Measurements from ENCODE around the gene PLSCR2.

The PLSCR2 gene

DNA sequence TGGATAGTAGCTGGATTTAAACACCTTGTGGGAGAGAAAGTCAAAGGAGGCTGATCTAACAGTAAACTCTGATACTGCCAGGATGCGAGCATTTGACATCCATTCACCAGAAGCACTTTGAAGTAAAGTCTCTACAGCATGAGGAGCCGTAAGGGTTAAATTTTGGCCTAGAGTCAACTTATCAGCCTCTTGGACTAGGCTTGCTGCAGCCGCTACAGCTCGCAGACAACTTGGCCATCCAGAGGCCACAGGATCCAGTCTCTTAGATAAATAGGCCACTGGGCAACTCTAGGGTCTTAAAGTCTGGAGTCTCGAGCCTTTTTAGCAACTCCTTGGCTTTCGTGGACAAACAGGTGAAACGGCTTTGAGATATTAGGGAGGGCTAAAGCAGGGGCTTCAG, 61.4 kb downstream of the PLSCR2 start:
- peaks cover 0 to 14% of the 10 kb centered on the region in 2 donors for H3K9me3 ChIP-seq (ENCODE audit: control insufficient read depth in 1 of 2, low read length in 2 of 2)
- no peak overlapping the region for H3K4me3 ChIP-seq (ENCODE audit: low read depth in 1 of 2, low read length in 2 of 2)
- no peak overlapping the region for H3K27ac ChIP-seq (ENCODE audit: low read length)
- H3K4me1 ChIP-seq (ENCODE audit: control insufficient read depth in 1 of 2, insufficient read depth in 2 of 2, low read length in 2 of 2), result no peaks in the 10 kb centered on the region
- no peaks in the 10 kb centered on the region for H3K36me3 ChIP-seq (ENCODE audit: control insufficient read depth in 1 of 2, insufficient read depth in 2 of 2, low read length in 2 of 2)
- H3K27me3 ChIP-seq (ENCODE audit: low read depth, low read length), result no peaks in the 10 kb centered on the region

DNA sequence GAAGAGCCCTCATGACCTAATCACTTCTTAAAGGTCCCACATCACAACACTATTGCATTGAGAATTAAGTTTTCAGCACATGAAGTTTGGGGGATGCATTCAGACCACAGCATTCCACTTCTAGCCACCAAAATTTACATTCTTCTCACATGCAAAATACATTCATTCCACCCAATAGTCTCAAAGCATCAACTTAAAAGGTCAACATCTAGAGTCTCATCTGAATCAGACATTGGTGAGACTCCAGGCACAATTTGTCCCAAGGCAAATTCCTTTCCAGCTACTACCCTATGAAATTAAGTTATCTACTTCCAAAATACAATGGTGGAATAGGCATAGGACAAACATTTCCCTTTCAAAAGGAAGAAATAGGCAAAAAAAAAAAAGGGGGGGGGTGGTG, 64.9 kb downstream of the PLSCR2 start:
- no peak overlapping the region for H3K4me3 ChIP-seq (ENCODE audit: low read depth in 1 of 2, low read length in 2 of 2)
- H3K27ac ChIP-seq (ENCODE audit: low read length), result no peak overlapping the region
- H3K4me1 ChIP-seq (ENCODE audit: control insufficient read depth in 1 of 2, insufficient read depth in 2 of 2, low read length in 2 of 2), result no peaks in the 10 kb centered on the region
- H3K36me3 ChIP-seq (ENCODE audit: control insufficient read depth in 1 of 2, insufficient read depth in 2 of 2, low read length in 2 of 2), result no peaks in the 10 kb centered on the region
- H3K27me3 ChIP-seq (ENCODE audit: low read depth, low read length), result no peaks in the 10 kb centered on the region
- H3K9me3 ChIP-seq (ENCODE audit: control insufficient read depth in 1 of 2, low read length in 2 of 2), result no peaks in the 10 kb centered on the region

DNA sequence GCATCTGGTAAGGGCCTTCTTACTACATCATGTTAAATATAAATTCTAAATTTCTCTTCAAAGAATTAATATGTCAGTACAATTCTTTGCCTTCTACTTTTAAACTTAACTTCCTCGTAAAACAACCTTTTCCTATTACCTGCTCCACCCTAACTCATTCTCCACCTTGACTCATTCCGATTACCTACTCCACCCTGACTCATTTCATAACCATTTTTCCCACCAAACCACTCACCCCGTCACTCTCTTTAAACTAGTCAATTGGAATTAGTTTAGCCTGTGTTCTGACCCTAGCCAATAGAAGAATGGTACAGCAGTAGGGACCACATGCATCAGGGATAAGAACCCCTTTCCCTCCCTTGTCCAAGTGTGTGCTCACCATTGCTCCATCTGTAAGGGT, 65.6 kb downstream of the PLSCR2 start:
- Histone ChIP-seq H3K27me3 (ENCODE audit: low read depth, low read length) (no peaks in the 10 kb centered on the region), H3K4me1 (ENCODE audit: control insufficient read depth in 1 of 2, insufficient read depth in 2 of 2, low read length in 2 of 2) (no peaks in the 10 kb centered on the region), H3K36me3 (ENCODE audit: control insufficient read depth in 1 of 2, insufficient read depth in 2 of 2, low read length in 2 of 2) (no peaks in the 10 kb centered on the region), H3K4me3 (ENCODE audit: low read depth in 1 of 2, low read length in 2 of 2) (no peak overlapping the region), H3K9me3 (ENCODE audit: control insufficient read depth in 1 of 2, low read length in 2 of 2) (no peaks in the 10 kb centered on the region), H3K27ac (ENCODE audit: low read length) (no peak overlapping the region)

DNA sequence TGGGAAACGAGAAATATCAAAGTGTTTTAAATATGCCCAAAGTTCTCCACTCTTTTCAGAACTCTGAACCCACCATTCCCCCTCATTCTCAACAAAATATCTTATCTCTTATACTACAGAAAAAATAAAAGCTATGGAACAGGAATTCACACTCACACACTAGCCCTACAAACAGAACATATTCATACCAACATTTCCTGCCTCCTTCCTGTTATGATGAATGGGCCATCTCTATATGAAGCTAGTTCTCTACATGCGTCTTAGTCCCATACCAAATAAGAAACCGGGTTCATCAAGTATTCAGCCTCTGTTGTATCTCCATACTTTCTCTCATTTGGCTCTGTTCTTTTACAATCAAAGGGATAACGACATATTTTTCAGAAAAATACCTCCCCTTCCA, 72.6 kb downstream of the PLSCR2 start:
- no peaks in the 10 kb centered on the region for H3K9me3 ChIP-seq (ENCODE audit: control insufficient read depth in 1 of 2, low read length in 2 of 2)
- H3K4me3 ChIP-seq (ENCODE audit: low read depth in 1 of 2, low read length in 2 of 2), result no peak overlapping the region
- no peaks in the 10 kb centered on the region for H3K27me3 ChIP-seq (ENCODE audit: low read depth, low read length)
- no peak overlapping the region for H3K27ac ChIP-seq (ENCODE audit: low read length)
- no peaks in the 10 kb centered on the region for H3K36me3 ChIP-seq (ENCODE audit: control insufficient read depth in 1 of 2, insufficient read depth in 2 of 2, low read length in 2 of 2)
- H3K4me1 ChIP-seq (ENCODE audit: control insufficient read depth in 1 of 2, insufficient read depth in 2 of 2, low read length in 2 of 2), result no peaks in the 10 kb centered on the region

DNA sequence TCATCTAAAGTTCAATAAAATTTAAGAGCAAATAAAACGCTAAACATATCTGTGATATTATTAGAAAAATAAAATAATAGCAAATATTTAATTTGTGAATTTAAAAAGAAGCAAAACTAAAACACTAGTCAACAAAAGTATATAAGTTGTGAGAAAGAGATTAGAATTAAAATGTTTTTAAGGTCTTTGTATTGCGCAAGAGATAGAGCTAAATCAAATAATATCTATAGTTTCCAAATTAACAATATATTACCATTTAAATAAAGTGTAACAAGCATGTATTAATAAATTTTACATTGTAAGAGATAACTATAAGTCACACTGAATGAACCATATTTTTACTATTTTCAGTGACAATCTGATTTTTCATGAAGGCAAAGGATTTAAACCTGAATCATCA, 74.2 kb downstream of the PLSCR2 start:
- Histone ChIP-seq H3K9me3 (ENCODE audit: control insufficient read depth in 1 of 2, low read length in 2 of 2) (no peaks in the 10 kb centered on the region), H3K27me3 (ENCODE audit: low read depth, low read length) (no peaks in the 10 kb centered on the region), H3K4me3 (ENCODE audit: low read depth in 1 of 2, low read length in 2 of 2) (no peak overlapping the region), H3K36me3 (ENCODE audit: control insufficient read depth in 1 of 2, insufficient read depth in 2 of 2, low read length in 2 of 2) (no peaks in the 10 kb centered on the region), H3K27ac (ENCODE audit: low read length) (no peak overlapping the region), H3K4me1 (ENCODE audit: control insufficient read depth in 1 of 2, insufficient read depth in 2 of 2, low read length in 2 of 2) (peaks cover 0 to 2% of the 10 kb centered on the region in 2 donors)

DNA sequence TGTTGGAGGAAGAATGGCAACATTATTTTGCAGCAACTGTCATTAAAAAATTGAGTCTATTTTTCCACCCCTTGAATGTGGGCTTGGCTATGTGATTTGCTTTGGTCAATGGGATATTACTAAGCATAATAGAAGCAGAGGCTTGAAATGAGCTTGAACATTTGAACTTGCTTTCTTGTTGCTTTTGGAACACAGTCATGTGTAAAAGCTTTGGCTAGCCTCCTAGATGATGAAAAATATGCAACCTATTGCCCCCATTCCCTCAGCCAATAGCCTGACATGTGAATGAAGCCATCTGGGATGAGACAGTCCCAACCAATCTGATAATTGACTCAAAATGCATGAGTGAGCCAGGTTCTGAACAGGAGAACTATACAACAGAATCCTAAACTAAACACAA, 78.4 kb downstream of the PLSCR2 start:
- H3K4me3 ChIP-seq (ENCODE audit: low read depth in 1 of 2, low read length in 2 of 2), result no peak overlapping the region
- peaks cover 0 to 4% of the 10 kb centered on the region in 2 donors for H3K4me1 ChIP-seq (ENCODE audit: control insufficient read depth in 1 of 2, insufficient read depth in 2 of 2, low read length in 2 of 2)
- no peaks in the 10 kb centered on the region for H3K36me3 ChIP-seq (ENCODE audit: control insufficient read depth in 1 of 2, insufficient read depth in 2 of 2, low read length in 2 of 2)
- H3K27me3 ChIP-seq (ENCODE audit: low read depth, low read length), result no peaks in the 10 kb centered on the region
- H3K27ac ChIP-seq (ENCODE audit: low read length), result no peak overlapping the region
- H3K9me3 ChIP-seq (ENCODE audit: control insufficient read depth in 1 of 2, low read length in 2 of 2), result no peaks in the 10 kb centered on the region

DNA sequence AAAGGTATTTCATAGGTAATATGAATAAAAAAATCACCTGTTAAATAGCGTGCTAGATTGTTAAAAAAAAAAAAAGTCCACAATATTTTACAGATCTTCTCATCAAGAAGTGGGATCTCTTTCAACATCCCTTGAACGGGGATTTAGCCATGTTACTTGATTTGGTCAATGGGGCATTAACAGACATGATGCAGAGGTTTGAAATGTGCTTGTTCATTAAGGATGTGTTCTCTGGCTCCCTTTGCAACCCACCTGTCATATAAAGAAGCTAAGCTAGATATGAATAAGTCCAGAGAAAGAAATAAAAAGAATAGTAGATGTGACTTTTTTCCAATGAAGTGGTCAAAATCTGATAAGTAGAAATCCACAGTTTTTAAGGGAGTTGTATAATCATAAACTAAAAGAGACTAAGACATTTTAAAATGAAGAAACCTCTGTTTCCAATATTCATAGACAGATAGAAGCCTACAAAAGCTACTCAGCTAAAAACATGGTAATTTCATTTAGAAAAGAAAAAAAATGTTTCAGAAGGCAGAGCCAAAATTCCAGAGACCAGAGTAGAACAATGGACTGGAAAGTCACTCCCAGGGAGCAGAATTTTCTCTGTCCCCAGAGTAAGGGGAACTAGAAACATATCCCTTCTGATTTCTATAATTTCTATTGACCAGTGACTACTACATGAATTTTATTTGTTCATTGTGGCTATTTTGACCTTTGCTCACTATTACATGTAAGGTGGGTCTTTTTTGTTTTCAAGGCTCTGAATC, 79.2 kb downstream of the PLSCR2 start:
- H3K4me1 ChIP-seq (ENCODE audit: control insufficient read depth in 1 of 2, insufficient read depth in 2 of 2, low read length in 2 of 2), result peaks cover 0 to 4% of the 10 kb centered on the region in 2 donors
- H3K27ac ChIP-seq (ENCODE audit: low read length), result no peak overlapping the region
- H3K27me3 ChIP-seq (ENCODE audit: low read depth, low read length), result no peaks in the 10 kb centered on the region
- H3K4me3 ChIP-seq (ENCODE audit: low read depth in 1 of 2, low read length in 2 of 2), result no peak overlapping the region
- no peaks in the 10 kb centered on the region for H3K36me3 ChIP-seq (ENCODE audit: control insufficient read depth in 1 of 2, insufficient read depth in 2 of 2, low read length in 2 of 2)
- no peaks in the 10 kb centered on the region for H3K9me3 ChIP-seq (ENCODE audit: control insufficient read depth in 1 of 2, low read length in 2 of 2)

DNA sequence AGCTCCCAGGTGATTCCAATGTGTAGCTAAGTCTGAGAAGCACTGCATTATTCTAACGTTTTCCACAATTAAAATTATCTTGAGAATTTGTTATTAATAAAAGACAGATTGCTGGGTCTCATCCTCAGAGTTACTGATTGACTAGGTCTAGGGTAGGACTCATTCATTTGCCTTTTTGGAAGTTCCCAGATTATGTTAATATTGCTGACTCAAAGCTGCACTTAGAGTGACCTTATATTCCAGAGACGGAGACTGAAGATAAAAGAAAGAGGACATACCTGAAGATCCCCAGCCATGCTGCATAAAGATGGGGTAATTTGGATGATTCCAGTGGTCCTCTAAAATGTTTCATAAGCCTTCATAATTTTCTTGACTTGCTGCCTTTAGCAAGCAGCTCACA, 81.8 kb downstream of the PLSCR2 start:
- no peaks in the 10 kb centered on the region for H3K27me3 ChIP-seq (ENCODE audit: low read depth, low read length)
- no peak overlapping the region for H3K27ac ChIP-seq (ENCODE audit: low read length)
- no peak overlapping the region for H3K4me3 ChIP-seq (ENCODE audit: low read depth in 1 of 2, low read length in 2 of 2)
- H3K9me3 ChIP-seq (ENCODE audit: control insufficient read depth in 1 of 2, low read length in 2 of 2), result no peaks in the 10 kb centered on the region
- H3K36me3 ChIP-seq (ENCODE audit: control insufficient read depth in 1 of 2, insufficient read depth in 2 of 2, low read length in 2 of 2), result no peaks in the 10 kb centered on the region
- peaks cover 0 to 4% of the 10 kb centered on the region in 2 donors for H3K4me1 ChIP-seq (ENCODE audit: control insufficient read depth in 1 of 2, insufficient read depth in 2 of 2, low read length in 2 of 2)

DNA sequence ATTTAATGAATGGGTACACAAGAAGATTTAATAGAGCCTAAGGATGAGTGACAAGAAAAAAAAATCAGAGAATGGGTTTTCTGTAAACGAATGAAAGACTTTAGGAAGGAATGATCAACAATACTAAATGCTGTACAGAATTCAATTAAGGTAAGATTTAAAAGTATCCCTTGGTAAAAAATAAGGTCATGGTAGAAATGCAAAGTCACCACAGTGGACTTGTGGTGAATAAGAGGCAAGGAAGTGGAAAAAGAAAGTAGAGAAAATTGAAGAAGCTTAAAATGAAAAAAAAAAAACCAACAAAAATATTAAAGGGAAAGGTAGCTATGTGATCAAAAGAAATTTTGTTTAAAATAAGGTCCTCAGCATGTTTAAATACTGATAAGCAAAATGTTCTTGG, 82.4 kb downstream of the PLSCR2 start:
- Histone ChIP-seq H3K36me3 (ENCODE audit: control insufficient read depth in 1 of 2, insufficient read depth in 2 of 2, low read length in 2 of 2) (no peaks in the 10 kb centered on the region), H3K27me3 (ENCODE audit: low read depth, low read length) (no peaks in the 10 kb centered on the region), H3K4me3 (ENCODE audit: low read depth in 1 of 2, low read length in 2 of 2) (no peak overlapping the region), H3K9me3 (ENCODE audit: control insufficient read depth in 1 of 2, low read length in 2 of 2) (no peaks in the 10 kb centered on the region), H3K27ac (ENCODE audit: low read length) (no peak overlapping the region), H3K4me1 (ENCODE audit: control insufficient read depth in 1 of 2, insufficient read depth in 2 of 2, low read length in 2 of 2) (peaks cover 0 to 4% of the 10 kb centered on the region in 2 donors)

DNA sequence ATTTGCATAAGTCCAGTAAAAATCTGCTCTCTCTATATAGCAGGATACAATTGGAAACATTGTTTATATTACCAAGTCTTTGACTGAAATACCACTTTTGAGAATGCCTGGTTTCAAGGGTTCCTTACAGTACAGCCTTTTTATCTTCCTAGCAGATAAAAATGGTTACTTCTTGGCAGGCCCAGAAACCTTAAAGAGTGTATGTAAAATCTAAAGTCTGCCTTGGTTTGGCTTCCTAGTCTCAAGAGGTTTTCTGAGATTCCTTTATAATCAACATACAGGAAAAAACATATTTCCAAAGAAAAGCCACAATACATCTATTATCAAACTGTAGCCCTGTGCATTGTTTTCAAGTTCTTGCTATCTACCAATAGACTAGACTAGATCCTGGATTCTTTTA, 84.6 kb downstream of the PLSCR2 start:
- Histone ChIP-seq H3K9me3 (ENCODE audit: control insufficient read depth in 1 of 2, low read length in 2 of 2) (no peaks in the 10 kb centered on the region), H3K27ac (ENCODE audit: low read length) (no peak overlapping the region), H3K36me3 (ENCODE audit: control insufficient read depth in 1 of 2, insufficient read depth in 2 of 2, low read length in 2 of 2) (no peaks in the 10 kb centered on the region), H3K4me1 (ENCODE audit: control insufficient read depth in 1 of 2, insufficient read depth in 2 of 2, low read length in 2 of 2) (no peaks in the 10 kb centered on the region), H3K4me3 (ENCODE audit: low read depth in 1 of 2, low read length in 2 of 2) (no peak overlapping the region), H3K27me3 (ENCODE audit: low read depth, low read length) (no peaks in the 10 kb centered on the region)

All from muscle layer of duodenum (tissue), 2 donors.